ENCODE measurements around the gene TMEFF2.

DNA sequence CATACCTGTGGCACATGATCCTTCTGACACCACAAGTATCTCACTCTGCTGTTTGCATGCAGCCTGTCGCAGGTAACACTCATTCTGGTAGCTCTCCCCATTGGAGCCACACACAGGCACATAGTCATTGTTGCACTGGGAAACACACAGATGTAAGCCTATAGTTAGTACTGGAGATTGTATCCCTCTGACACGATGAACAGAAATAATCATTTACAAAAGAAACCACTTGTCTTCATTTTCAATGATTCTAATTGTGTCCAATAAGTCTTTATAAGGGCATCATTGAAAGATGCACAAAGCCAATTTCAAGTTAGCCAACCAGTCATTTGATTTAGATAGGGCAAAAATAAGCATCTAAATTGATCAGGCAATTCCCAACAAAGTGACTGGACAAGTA lies 10.4 kb downstream of the TMEFF2 start:
- TF ChIP-seq CTCF (conservative IDR thresholded peaks at IDR 0.05; ENCODE audit: low read length) (no peak), EZH2phosphoT487 (IDR thresholded peaks at IDR 0.05; ENCODE audit: borderline replicate concordance) (no peak)

Measured in Loucy (cell line).